HT-29 (cell line): ENCODE data around the gene NR6A1. TPM values are rescaled to one million over a fixed set of nuclear protein-coding genes. Genes with fewer than 3 reads are reported as not detected.

Experiments
- DNase-seq: peaks from one replicate; pipeline ENCODE4 v3.0.0-alpha.2; 2015; ENCODE audit warnings: low spot score
- total RNA-seq: library from RNA; depleted of rRNA; stranded (reverse); fragments of >200 nt; shearing (Covaris generic); gene quantifications from 2 replicates; pipeline ENCODE4 v1.2.3, GENCODE V29; 2014

Gene NR6A1
- total RNA-seq, 1 experiment from 2014 or later: 4.7 TPM

- no peak for DNase-seq
These were observed 278.3 kb downstream of the NR6A1 start for GRCh38 chr9:124492818-124493217.

DNA sequence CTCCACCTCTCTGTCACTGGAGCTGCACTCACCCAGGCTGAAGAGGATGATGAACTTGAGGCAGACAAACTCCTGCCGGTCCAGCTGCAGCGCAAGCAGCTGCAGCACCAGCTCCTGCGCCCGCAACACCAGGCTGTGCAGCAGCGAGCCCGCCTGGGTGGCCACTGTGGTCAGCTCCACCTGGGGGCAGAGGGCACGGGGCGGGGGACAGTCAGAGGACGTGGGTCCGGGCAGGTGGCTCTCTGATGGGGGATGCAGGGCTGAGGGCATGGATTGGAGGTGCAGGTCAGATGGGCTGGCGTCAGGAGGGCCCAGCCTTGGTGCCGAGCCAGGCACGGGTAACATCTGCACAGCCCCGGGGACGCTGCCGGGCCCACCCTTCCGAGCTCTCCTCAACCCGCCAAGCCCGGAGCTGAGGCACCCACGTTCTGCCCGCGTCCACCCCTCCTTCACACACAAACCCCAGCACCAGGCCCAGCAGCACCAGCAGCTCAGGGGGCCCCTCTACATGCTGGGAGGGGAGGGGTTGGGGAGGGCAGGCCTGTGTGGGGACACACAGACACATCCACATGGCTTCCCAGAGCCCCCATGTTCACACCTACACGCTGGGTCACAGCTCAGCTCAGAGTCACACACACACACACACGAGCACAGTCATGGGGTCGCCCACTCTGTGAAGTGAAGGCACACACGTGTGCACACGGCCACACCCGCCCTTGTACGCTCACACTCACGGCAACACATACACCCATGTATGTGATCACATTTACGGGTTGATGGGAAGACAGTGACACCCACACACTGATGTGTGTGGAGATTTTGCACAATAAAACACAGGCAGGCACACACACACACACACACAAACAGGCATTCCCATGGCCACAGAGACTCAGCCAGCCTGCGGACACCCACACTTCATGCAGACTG, 279.8 kb downstream of the NR6A1 start:
- no peak for DNase-seq

DNA sequence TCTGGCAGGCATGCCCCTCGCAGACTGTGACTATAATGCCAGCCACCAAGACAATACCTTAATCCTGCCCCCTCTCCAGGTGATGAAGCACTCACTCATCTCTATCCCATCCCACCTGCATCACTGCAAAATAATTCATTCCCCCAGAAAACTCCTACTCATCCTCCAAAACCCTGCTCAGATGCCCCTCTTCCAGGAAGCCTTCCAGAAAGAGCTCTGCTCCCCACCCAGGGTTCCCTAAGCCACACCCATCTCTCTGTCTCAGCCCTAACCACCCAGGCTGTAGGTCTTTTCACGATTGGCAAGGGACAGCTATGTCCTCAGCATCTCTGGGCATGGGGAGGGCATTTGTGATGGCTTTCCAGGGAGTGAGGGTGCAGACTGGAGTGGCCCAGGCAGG, 281.1 kb downstream of the NR6A1 start:
- DNase-seq: no peak

- no peak for DNase-seq
These were observed 281.9 kb downstream of the NR6A1 start for GRCh38 chr9:124489222-124489621.

- no peak for DNase-seq
These were observed 282.4 kb downstream of the NR6A1 start for GRCh38 chr9:124488641-124489210.

- DNase-seq: no peak
These were observed 283.6 kb downstream of the NR6A1 start for GRCh38 chr9:124487260-124488182.

DNA sequence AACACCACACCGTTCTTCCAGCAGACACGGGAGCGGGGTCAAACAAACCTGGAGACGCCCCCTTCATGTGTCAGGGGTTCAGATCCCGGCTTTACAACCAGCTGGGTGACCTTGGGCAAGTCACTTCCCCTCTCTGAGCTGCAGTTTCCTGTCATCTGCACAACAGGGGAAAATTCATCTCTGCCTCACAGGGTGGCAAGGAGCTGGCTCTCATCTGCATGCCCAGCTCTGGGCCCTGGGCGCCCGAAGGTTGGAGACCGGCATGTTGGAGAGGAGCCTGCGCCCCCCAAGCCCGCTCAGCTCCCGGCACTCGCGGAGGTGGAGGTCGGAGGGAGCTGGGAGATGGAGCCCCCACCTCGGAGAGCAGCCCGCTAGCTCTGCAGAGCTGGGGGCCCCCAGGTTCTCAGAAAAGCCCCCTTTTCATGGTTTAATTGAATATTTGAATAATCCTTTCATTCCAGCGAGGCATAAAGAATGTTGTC, 284.3 kb downstream of the NR6A1 start:
- no peak for DNase-seq

DNA sequence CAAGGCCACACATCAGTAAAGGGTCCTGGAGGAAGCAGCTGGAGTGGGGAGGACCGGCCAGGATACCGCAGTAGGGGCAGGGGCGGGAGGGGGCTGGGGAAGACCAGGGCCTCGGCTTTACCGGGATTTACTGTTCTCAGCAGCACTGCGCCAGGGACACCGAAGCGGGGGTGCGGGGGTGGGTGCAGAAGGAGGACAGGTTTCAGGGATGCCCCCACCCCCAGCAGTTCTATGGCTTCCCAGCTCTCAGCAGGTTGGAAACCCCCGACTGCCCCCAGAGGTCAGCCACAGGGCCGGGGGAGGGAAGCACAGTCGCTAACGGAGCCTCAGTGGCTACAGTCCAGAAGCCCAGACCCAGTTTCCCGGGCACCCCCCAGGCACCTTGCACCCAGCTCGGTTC, 285.2 kb downstream of the NR6A1 start:
- DNase-seq: no peak

- no peak for DNase-seq
These were observed 285.9 kb downstream of the NR6A1 start for GRCh38 chr9:124485201-124485600.

- DNase-seq: no peak
These were observed 287.6 kb downstream of the NR6A1 start for GRCh38 chr9:124483481-124483880.

GRCh38 chr9:124482431-124483031, 288.6 kb downstream of the NR6A1 start:
- peak; percentile 82 for DNase-seq

GRCh38 chr9:124481115-124481514, 290.0 kb downstream of the NR6A1 start:
- no peak for DNase-seq

- DNase-seq: peak; percentile 33
These were observed 290.5 kb downstream of the NR6A1 start for GRCh38 chr9:124480621-124480981.

- no peak for DNase-seq
These were observed 291.0 kb downstream of the NR6A1 start for GRCh38 chr9:124479947-124480620.

GRCh38 chr9:124479371-124479770, 291.7 kb downstream of the NR6A1 start:
- DNase-seq: no peak

GRCh38 chr9:124478354-124478753, 292.8 kb downstream of the NR6A1 start:
- DNase-seq: no peak

GRCh38 chr9:124477648-124478285, 293.3 kb downstream of the NR6A1 start:
- DNase-seq: no peak

DNA sequence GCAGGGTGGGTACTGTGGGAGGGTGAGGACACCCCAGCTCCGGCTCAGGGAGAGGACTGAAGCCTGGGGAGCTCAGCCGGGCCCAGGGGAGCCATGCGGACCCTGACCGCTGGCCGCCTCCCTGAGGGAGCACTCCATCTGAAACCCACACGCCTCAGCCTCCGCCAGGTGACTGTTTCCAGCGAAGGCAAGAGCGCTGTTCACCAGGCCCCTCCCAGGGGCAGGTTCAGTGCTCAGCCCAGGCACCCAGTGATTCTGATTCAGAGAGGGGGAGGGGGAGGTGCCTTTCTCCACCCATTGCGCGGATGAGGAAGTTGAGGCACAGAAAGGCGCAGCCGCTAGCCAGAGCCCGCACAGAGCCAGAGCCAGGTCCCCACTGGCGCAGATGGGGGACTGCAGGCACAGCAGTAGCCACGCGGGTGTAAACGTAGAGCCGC, 293.9 kb downstream of the NR6A1 start:
- no peak for DNase-seq

- no peak for DNase-seq
These were observed 295.0 kb downstream of the NR6A1 start for GRCh38 chr9:124475868-124476690.
